Measurements from ENCODE around the gene TRANK1. TPM values are rescaled to one million over a fixed set of nuclear protein-coding genes. Genes with fewer than 3 reads are reported as not detected.

The TRANK1 gene
- total and polyA plus RNA-seq, 2 of the 4 experiments (the other 2 are of a cell fraction) = 7.9 to 12.7 TPM

- Histone ChIP-seq H3K79me1 (ENCODE audit: low read depth in 1 of 2, low read length in 2 of 2) (peaks cover 8 to 28% of the 10 kb centered on the region in 2 experiments; a peak in 2 of 4 replicates), H2AFZ (replicated peaks; ENCODE audit: low read length, poor library complexity) (peak overlapping the region; percentile 97), H3K9me3 (ENCODE audit: control insufficient read depth, insufficient read depth, low read length) (peaks cover 3% of the 10 kb centered on the region; the same call in 1 of the 2 replicates), H2AK9ac (replicated peaks; ENCODE audit: low read depth, low read length, poor library complexity) (peak overlapping the region; percentile 56), H3K56ac (ENCODE audit: extremely low read depth, insufficient read depth, low read length) (0 out of 2 replicates have a peak overlapping the region, but pooled peaks have one; percentile 22), H3K9me1 (ENCODE audit: insufficient read depth, low read length) (peaks cover 6% of the 10 kb centered on the region; the same call in 1 of the 2 replicates), H4K8ac (ENCODE audit: low read depth in 2 of 2, low read length in 2 of 2) (peak overlapping the region; percentile 65 to 86; a peak in 3 of 4 replicates), H3K4ac (ENCODE audit: low read depth, low read length) (peak overlapping the region; percentile 65), H2BK20ac (ENCODE audit: low read depth, low read length) (peak overlapping the region; percentile 52; the same call in 1 of the 2 replicates), H3K23ac (ENCODE audit: low read depth, low read length) (peak overlapping the region; percentile 74), H3K14ac (replicated peaks; ENCODE audit: low read depth, low read length) (peak overlapping the region; percentile 87), H2BK5ac (ENCODE audit: low read depth, low read length, poor library complexity, severe bottlenecking) (no peak overlapping the region), H3K4me3 (ENCODE audit: insufficient read depth, low read depth, low read length) (peak overlapping the region; percentile 41), H2BK120ac (ENCODE audit: low read depth, low read length) (peak overlapping the region; percentile 30; the same call in 1 of the 2 replicates), H3K4me1 (ENCODE audit: control insufficient read depth, insufficient read depth, low read length) (peaks cover 8% of the 10 kb centered on the region), H3K4me2 (ENCODE audit: low read depth, low read length) (peak overlapping the region; percentile 79), H3K36me3 (ENCODE audit: control insufficient read depth, insufficient read depth, low read length) (no peaks in the 10 kb centered on the region), H4K91ac (ENCODE audit: insufficient read depth, low read depth, low read length) (peak overlapping the region; percentile 72; the same call in 1 of the 2 replicates), H3K27me3 (ENCODE audit: control insufficient read depth, insufficient read depth, low read length) (no peaks in the 10 kb centered on the region), H4K20me1 (ENCODE audit: insufficient read depth, low read length) (no peaks in the 10 kb centered on the region), H2BK15ac (ENCODE audit: low read depth, low read length) (0 out of 3 replicates have a peak overlapping the region, but pooled peaks have one; percentile 62), H2AK5ac (ENCODE audit: low read depth, low read length) (0 out of 2 replicates have a peak overlapping the region, but pooled peaks have one; percentile 3), H4K5ac (ENCODE audit: low read depth, low read length) (peak overlapping the region; percentile 21; the same call in 1 of the 2 replicates), H3K27ac (ENCODE audit: insufficient read depth, low read length) (peak overlapping the region; percentile 73), H3K18ac (ENCODE audit: low read depth, low read length) (no peak overlapping the region; the same call in 1 of the 2 replicates), H3K9ac (ENCODE audit: low read depth, low read length) (peak overlapping the region; percentile 84)
- ChIA-PET POLR2A (ENCODE audit: unreplicated experiment) (interaction anchor here (1.2 kb wide), 1 partner anchor 8 kb away, joined by 3 read pairs; no protein-coding TSS in a partner anchor), CTCF (interaction anchor here (0.7 to 3.4 kb wide), 3 partner anchors 15 to 129 kb away, joined by 3 to 15 read pairs (median 4); no protein-coding TSS in a partner anchor)
- no peak for ATAC-seq (ENCODE audit: low read depth)
- dilution Hi-C loops (cut with HindIII; ENCODE audit: low sequenced_read_pairs, unreplicated experiment) (no loop called here), intact Hi-C loops (cut with micrococcal nuclease) (no loop called here), in situ Hi-C loops (cut with MboI; ENCODE audit: low sequenced_read_pairs) (no loop called here)
- no peak for DNase-seq
- TF ChIP-seq POLR2A (IDR thresholded peaks at IDR 0.05; ENCODE audit: low read depth, low read length) (no peak), MXI1 (IDR thresholded peaks at IDR 0.05; ENCODE audit: borderline replicate concordance, low read depth, low read length) (no peak), RFX5 (IDR thresholded peaks at IDR 0.05; ENCODE audit: low read depth, low read length) (no peak), NFE2L2 (IDR thresholded peaks at IDR 0.05; ENCODE audit: low read depth, low read length) (no peak), MAZ (IDR thresholded peaks at IDR 0.05; ENCODE audit: borderline replicate concordance, low read depth, low read length) (no peak), CEBPB (IDR thresholded peaks at IDR 0.05; ENCODE audit: low read depth, low read length) (no peak), BHLHE40 (IDR thresholded peaks at IDR 0.05; ENCODE audit: low read depth, low read length) (no peak), MAFK (IDR thresholded peaks at IDR 0.05; ENCODE audit: low read depth, low read length) (no peak), CHD1 (IDR thresholded peaks at IDR 0.05; ENCODE audit: low read depth, low read length) (no peak)
- 33% methylated on average over 1 of the region's 10 CpGs; no CpG with 5 or more reads in 1 of the 2 experiments for WGBS, 2 experiments (ENCODE audit: extremely low coverage in 2 of 2, insufficient read length in 1 of 2)
- no TSS peak for BruUV-seq (replicated peaks)
Observed at GRCh38 chr3:36943601-36944000, 1.3 kb downstream of the TRANK1 start.

Measured in IMR-90 (cell line).